GM19395 (cell line): ENCODE measurements around the gene GPX5.
A peak's percentile ranks its signal among the peaks of the same experiment; 100 is the strongest.
"Not testable (repeated sequence)": the region's sequence is repeated elsewhere in the genome, so short reads cannot be mapped to it uniquely, and the experiment has no call there.

Source experiments
- ATAC-seq: cut with Tn5 transposase; IDR thresholded peaks from one replicate; pipeline ENCODE4 v1.9.1; 2021; ENCODE audit warnings: mild to moderate bottlenecking, moderate library complexity; ENCODE audit not compliant: unreplicated experiment

The GPX5 gene

GRCh38 chr6:28512387-28512786 is 13.3 kb upstream of the GPX5 start:
- not testable (repeated sequence) for ATAC-seq

GRCh38 chr6:28515676-28516075 is 10.0 kb upstream of the GPX5 start, which contains the start of gene GPX6:
Gene GPX6 (minus strand): TSS chr6:28515793. CDS start chr6:28515743, 50 bp downstream.
- ATAC-seq = no peak

- no peak for ATAC-seq
These were observed 7.7 kb upstream of the GPX5 start for GRCh38 chr6:28517964-28518363.

GRCh38 chr6:28522594-28523240 is 3.0 kb upstream of the GPX5 start:
- no peak for ATAC-seq

DNA sequence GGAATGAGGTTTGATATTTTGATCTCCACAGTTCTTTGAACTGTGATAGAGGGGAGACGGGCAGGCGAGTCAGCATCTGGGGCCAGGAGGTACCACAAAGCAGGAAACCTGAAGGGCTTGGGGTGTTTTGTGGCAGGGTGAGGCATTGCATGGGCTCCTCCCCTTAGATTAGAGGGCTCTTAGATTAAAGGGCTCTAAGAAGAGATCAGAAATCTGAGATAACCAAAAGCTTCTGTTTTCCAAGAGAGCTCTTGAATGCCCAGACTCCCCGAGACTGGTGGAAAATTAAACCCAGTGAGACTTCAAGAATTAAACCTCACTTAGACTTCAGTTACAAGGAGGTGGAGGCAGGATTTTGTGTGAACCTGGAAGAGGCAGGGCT is 2.4 kb upstream of the GPX5 start:
- ATAC-seq = no peak

DNA sequence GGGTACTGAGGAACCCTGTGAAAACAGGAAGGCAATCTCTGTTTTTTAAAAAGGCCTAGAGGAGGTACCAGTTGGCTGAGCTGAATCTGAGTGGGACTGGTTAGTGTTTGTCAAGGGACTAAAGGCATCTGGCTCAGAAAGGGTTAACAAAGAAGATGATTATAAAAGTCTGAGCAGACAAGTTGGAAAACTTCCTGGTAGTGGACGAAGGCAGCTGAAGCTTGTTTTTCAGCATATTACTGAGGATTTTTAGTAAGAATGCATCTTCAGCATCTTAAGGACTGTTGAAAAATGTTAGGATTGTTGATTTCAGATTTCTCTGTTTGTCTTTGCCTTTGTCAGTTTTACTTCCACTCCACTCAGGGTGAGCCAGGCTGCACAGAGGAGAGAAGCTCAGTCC is 5.1 kb downstream of the GPX5 start:
- ATAC-seq = no peak

DNA sequence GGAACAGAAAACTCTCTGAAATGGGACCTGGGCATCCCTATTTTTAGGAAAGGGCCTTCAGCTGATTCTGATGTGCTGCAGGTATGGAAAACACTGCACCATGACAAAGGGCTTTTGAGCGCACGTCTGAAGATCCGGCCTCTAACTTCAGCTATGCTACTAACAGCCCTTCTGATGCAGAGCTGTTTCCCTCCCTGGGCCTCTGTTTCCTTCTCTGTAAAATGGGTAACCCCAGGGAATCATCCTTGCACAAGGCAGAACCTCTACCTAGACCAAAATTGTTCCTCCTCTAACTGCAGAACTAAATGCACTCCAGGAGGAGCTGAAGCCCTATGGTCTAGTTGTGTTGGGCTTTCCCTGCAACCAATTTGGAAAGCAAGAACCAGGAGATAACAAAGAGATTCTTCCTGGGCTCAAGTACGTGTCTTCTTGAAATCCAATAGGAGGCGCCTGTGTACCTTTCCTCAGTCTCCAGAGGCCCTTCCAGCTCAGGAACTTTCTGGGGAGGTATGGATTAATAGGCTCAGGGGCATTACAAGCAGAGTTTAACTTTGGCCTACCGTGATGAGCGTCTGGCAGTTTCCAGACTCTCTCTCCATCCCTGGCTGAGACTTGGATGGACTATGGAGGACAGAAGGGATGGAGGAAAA is 5.9 kb downstream of the GPX5 start:
- ATAC-seq = no peak

- no peak for ATAC-seq
These were observed 8.6 kb downstream of the GPX5 start for GRCh38 chr6:28534306-28534705.

GRCh38 chr6:28534875-28535274 is 9.2 kb downstream of the GPX5 start:
- ATAC-seq = no peak

DNA sequence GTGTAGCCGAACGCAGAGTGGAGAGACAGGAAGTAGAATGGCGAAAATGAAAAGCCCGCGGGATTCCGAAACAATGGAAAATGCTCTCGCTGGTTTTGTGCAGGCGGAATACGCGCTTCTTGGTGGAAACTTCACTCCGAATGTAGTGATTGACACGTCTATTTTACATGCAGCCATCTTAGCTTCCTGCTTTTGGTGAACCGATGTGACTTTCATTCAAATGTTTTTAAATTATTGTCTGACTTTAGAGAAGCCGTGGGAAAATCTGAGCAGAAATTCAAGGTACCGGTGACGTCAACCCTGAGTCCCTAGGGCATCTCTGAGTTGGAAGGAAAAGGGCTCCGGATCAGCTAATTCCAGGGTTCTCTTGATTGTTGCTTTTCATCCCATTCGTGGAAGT is 11.4 kb downstream of the GPX5 start:
- no peak for ATAC-seq

DNA sequence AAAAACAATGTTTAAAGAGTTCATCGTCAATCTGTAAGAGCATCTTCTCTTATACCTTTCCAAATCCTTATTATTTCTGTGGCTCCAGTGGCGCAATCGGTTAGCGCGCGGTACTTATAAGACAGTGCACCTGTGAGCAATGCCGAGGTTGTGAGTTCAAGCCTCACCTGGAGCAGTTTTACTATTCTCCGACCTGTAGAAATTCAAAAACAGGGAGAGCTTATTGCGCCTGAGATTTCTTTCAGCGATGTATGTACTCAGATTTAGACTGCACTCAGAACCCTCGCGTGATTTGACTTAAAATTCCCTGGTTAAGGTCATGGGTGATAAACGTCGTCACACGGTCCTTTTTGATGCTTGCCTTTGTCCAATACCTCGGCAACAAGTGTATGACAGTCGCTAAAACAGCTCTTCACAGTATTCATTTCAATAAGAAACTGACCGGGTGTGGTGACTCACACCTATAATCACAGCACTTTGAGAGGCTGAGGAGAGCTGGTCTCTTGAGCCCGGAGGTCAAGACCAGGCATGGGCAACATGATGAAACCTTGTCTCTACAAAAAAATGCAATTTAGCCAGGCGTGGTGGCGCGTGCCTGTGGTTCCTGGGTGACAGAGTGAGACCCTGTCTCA is 11.9 kb downstream of the GPX5 start:
- no peak for ATAC-seq

GRCh38 chr6:28541996-28542395 is 16.3 kb downstream of the GPX5 start:
- no peak for ATAC-seq

GRCh38 chr6:28542440-28543296 is 17.0 kb downstream of the GPX5 start:
- ATAC-seq = peak; percentile 76

- no peak for ATAC-seq
These were observed 18.2 kb downstream of the GPX5 start for GRCh38 chr6:28543651-28544610.

DNA sequence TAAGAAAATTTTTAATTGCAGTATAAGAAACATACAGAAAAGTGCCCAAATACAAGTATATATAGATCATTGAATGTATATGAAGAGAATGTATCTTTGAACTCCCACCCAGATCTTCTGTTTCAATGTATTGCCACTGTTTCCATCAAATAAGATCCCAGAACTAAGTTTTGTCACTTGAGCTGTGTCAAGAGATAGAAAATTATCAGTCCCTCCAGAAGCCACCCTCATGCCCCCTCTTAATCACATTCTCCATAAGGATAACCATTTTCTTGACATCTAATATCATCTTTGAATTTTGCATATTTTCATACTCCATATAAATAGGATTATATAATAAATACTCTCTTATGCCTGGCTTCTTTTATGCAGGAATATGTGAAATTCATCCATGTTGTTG is 20.3 kb downstream of the GPX5 start:
- no peak for ATAC-seq

- not testable (repeated sequence) for ATAC-seq
These were observed 21.3 kb downstream of the GPX5 start for GRCh38 chr6:28547003-28547402.

GRCh38 chr6:28551891-28552666 is 26.4 kb downstream of the GPX5 start:
- ATAC-seq = no peak

- ATAC-seq = no peak
These were observed 27.8 kb downstream of the GPX5 start for GRCh38 chr6:28553384-28553985.
